Breast epithelium (tissue), 4 donors: ENCODE measurements around the gene SLC25A24. TPM values are rescaled to one million over a fixed set of nuclear protein-coding genes. Genes with fewer than 3 reads are reported as not detected.
"Not testable (repeated sequence)": the region's sequence is repeated elsewhere in the genome, so short reads cannot be mapped to it uniquely, and the experiment has no call there.

Experiments used
- DNase-seq, 2 donors: peaks; one replicate each; pipeline ENCODE4 v3.0.0-alpha.2; 2019; ENCODE audit warnings: low spot score in 2 of 2
- H3K27ac ChIP-seq, 2 donors: fragments of 200-600 bp; sonication (generic) in 1 of 2; one replicate each; pipeline ENCODE4 v1.5.1; 2016 to 2019; ENCODE audit warnings: mild to moderate bottlenecking in 1 of 2
- H3K27me3 ChIP-seq, 2 donors: fragments of 200-600 bp; sonication (generic) in 1 of 2; one replicate each; pipeline versions ENCODE4 v1.5.1 to v1.6.0; 2017 to 2019; ENCODE audit warnings: control low read depth in 1 of 2, mild to moderate bottlenecking in 1 of 2
- H3K36me3 ChIP-seq: fragments of 200-600 bp; one replicate; pipeline ENCODE4 v1.5.1; 2019
- H3K4me1 ChIP-seq, 2 donors: fragments of 200-600 bp; sonication (generic); one replicate each; pipeline ENCODE4 v1.5.1; 2016 to 2019; ENCODE audit warnings: control low read depth in 1 of 2
- H3K4me3 ChIP-seq, 3 donors: fragments of 200-600 bp; sonication (generic); 1 replicate in 2 of 3; 2 replicates in 1 of 3; pipeline ENCODE4 v1.5.1; 2016 to 2019; ENCODE audit warnings: mild to moderate bottlenecking in 3 of 3, moderate library complexity in 2 of 3
- H3K9me3 ChIP-seq, 2 donors: fragments of 200-600 bp; sonication (generic) in 1 of 2; one replicate each; pipeline ENCODE4 v1.5.1; 2016 to 2019; ENCODE audit warnings: control low read depth in 1 of 2
- CTCF ChIP-seq, 3 donors: fragments of 450-650 bp; IDR thresholded peaks; one replicate each; pipeline ENCODE4 v1.5.1; 2016 to 2017; ENCODE audit warnings: antibody characterized with exemption in 3 of 3, mild to moderate bottlenecking in 3 of 3, moderate library complexity in 3 of 3
- POLR2A ChIP-seq: fragments of 450-650 bp; IDR thresholded peaks from one replicate; pipeline ENCODE4 v1.6.1; 2016; ENCODE audit warnings: antibody characterized with exemption, mild to moderate bottlenecking, moderate library complexity
- POLR2AphosphoS5 ChIP-seq, 3 donors: sonication (generic); formaldehyde crosslinking; IDR thresholded peaks; one replicate each; pipeline ENCODE4 v1.6.1; 2017; ENCODE audit warnings: antibody characterized with exemption in 3 of 3
- intact Hi-C: fragments of 100-400 bp; cut with DNase I; formaldehyde crosslinking; loops from one replicate; pipeline ENCODE4 v1.15.1; 2023; ENCODE audit warnings: low total_unique reads
- total RNA-seq, 3 donors: library from RNA; depleted of rRNA; stranded (reverse); fragments of >200 nt; gene quantifications; one replicate each; pipeline ENCODE4 v1.1.0, GENCODE V29; 2016

Gene SLC25A24
- total RNA-seq = 10 to 100 TPM; 40.3 to 53.0 (median 45.1) TPM

- peaks cover 0 to 6% of the 10 kb centered on the region in 2 donors for H3K4me1 ChIP-seq
- peak; percentile 63 to 74 for DNase-seq
- no peaks in the 10 kb centered on the region for H3K9me3 ChIP-seq
- H3K27me3 ChIP-seq = no peaks in the 10 kb centered on the region
- no peaks in the 10 kb centered on the region for H3K36me3 ChIP-seq
- peak within 1 kb of the TSS; percentile 84 to 92 (median 85) for H3K4me3 ChIP-seq
- intact Hi-C loops = no loop called here
- H3K27ac ChIP-seq = peak within 1 kb of the TSS; percentile 90 to 91
- TF ChIP-seq POLR2AphosphoS5 (IDR thresholded peaks at IDR 0.05) (peak; percentile 6 to 58 (median 42)), POLR2A (no peak), CTCF (IDR thresholded peaks at IDR 0.05) (no peak)
Measured at GRCh38 chr1:108199781-108200686, at the start of gene SLC25A24. Gene SLC25A24 (minus strand): TSS chr1:108200343. CDS start chr1:108200138, 205 bp downstream.

GRCh38 chr1:108243976-108244375 lies 43.8 kb upstream of the SLC25A24 start, which contains the start of gene NBPF4:
Gene NBPF4 (minus strand): TSS chr1:108244076. CDS start chr1:108243761, 315 bp downstream.
- H3K4me1 ChIP-seq, H3K27me3 ChIP-seq, intact Hi-C loops, H3K9me3 ChIP-seq, H3K4me3 ChIP-seq, H3K36me3 ChIP-seq, DNase-seq, H3K27ac ChIP-seq: not testable (repeated sequence)

GRCh38 chr1:108239426-108239825 lies 39.3 kb upstream of the SLC25A24 start:
- H3K4me1 ChIP-seq, H3K9me3 ChIP-seq, H3K27ac ChIP-seq, H3K36me3 ChIP-seq, intact Hi-C loops, H3K4me3 ChIP-seq, H3K27me3 ChIP-seq, DNase-seq: not testable (repeated sequence)

- H3K27ac ChIP-seq, H3K9me3 ChIP-seq, H3K27me3 ChIP-seq, H3K36me3 ChIP-seq, intact Hi-C loops, DNase-seq, H3K4me1 ChIP-seq, H3K4me3 ChIP-seq: not testable (repeated sequence)
Measured at GRCh38 chr1:108235308-108235707, 35.2 kb upstream of the SLC25A24 start.

- H3K27ac ChIP-seq, intact Hi-C loops, H3K9me3 ChIP-seq, H3K36me3 ChIP-seq, H3K4me3 ChIP-seq, DNase-seq, H3K4me1 ChIP-seq, H3K27me3 ChIP-seq: not testable (repeated sequence)
Measured at GRCh38 chr1:108232183-108232582, 32.0 kb upstream of the SLC25A24 start.

GRCh38 chr1:108229976-108230375 lies 29.8 kb upstream of the SLC25A24 start:
- H3K36me3 ChIP-seq, intact Hi-C loops, H3K9me3 ChIP-seq, H3K4me1 ChIP-seq, H3K27ac ChIP-seq, H3K27me3 ChIP-seq, H3K4me3 ChIP-seq, DNase-seq: not testable (repeated sequence)

GRCh38 chr1:108227772-108228171 lies 27.6 kb upstream of the SLC25A24 start:
- intact Hi-C loops, DNase-seq, H3K9me3 ChIP-seq: not testable (repeated sequence)

GRCh38 chr1:108226855-108227254 lies 26.7 kb upstream of the SLC25A24 start:
- H3K27ac ChIP-seq, H3K27me3 ChIP-seq, H3K4me3 ChIP-seq, H3K9me3 ChIP-seq, DNase-seq, H3K36me3 ChIP-seq, H3K4me1 ChIP-seq, intact Hi-C loops: not testable (repeated sequence)

More at GRCh38 chr1:108227772-108228171, 27.6 kb upstream of the SLC25A24 start:
- H3K4me1 ChIP-seq, H3K4me3 ChIP-seq, H3K27ac ChIP-seq, H3K36me3 ChIP-seq, H3K27me3 ChIP-seq: not testable (repeated sequence)

- H3K36me3 ChIP-seq, H3K27me3 ChIP-seq, H3K27ac ChIP-seq, intact Hi-C loops, H3K9me3 ChIP-seq, H3K4me1 ChIP-seq, DNase-seq, H3K4me3 ChIP-seq: not testable (repeated sequence)
Measured at GRCh38 chr1:108223226-108223625, 23.1 kb upstream of the SLC25A24 start.

- H3K4me3 ChIP-seq, H3K9me3 ChIP-seq, H3K27me3 ChIP-seq, intact Hi-C loops, H3K27ac ChIP-seq, H3K36me3 ChIP-seq, DNase-seq, H3K4me1 ChIP-seq: not testable (repeated sequence)
Measured at GRCh38 chr1:108217515-108218174, 17.5 kb upstream of the SLC25A24 start.

GRCh38 chr1:108217007-108217406 lies 16.9 kb upstream of the SLC25A24 start:
- H3K27me3 ChIP-seq, H3K36me3 ChIP-seq, DNase-seq, H3K4me3 ChIP-seq, intact Hi-C loops, H3K9me3 ChIP-seq, H3K27ac ChIP-seq, H3K4me1 ChIP-seq: not testable (repeated sequence)
